GM19043 (cell line): ENCODE data around the gene CLEC20A.

Experiments used
- ATAC-seq: cut with Tn5 transposase; IDR thresholded peaks from one replicate; pipeline ENCODE4 v1.9.1; 2021; ENCODE audit warnings: low read depth; ENCODE audit not compliant: unreplicated experiment

The CLEC20A gene

DNA sequence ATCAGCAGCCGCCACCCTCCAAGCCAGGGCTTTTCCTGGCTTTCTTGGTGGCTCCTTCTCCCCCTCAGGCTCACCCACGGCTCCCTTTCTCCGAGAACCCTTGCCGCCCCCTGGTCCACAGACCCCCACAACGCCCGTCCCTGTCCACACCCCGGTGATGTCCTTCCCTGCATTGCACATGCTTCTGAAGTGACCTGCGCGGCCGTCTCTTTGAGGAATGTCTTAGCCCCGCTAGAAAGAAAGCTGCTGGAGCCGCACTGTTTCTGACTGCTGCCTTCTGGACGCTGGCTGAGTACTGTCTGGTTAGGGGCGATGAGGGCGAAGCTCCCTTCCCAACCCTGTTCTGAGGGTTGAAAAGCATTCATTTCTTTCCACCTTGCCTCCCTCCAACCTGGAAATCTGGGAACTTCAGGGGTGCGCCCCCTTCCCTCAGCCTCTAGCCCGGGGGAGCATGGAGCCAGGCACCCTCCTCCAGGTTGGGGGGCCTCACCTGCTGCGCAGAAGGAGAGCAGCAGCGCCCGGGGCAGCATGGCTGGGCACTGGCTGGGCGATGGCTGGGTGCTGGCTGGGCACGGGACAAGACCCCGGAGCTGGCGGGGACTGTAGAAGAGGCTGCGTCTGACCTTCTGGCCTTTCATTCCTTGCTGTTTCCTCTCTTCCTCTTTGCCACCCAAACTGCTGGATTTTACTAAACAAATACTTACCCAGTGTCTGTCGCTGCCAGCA is at the start of gene CLEC20A:
Gene CLEC20A, minus strand, starts transcription at position 555 of the 726 bp plus-strand sequence. Its CDS starts 25 bp downstream, at position 530.
- no peak for ATAC-seq

- ATAC-seq, result no peak
Observed at GRCh38 chr1:178544531-178544930, 47.8 kb upstream of the CLEC20A start.

DNA sequence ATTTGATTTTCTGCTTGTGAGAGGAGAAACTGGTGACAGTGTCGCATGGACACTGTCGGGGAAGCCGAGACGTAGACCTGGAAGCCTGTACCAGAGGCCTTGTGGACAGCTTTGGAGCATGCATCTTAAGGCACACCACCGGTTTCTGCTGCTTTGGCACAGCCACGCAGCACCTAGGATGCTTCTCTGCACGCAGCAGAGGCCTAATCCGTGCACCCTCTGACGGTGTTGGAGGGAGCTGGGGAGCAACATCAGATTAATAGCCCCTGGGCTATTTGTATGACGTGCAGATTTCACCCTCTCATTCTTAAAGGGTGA is 46.5 kb upstream of the CLEC20A start:
- peak; percentile 30 for ATAC-seq

DNA sequence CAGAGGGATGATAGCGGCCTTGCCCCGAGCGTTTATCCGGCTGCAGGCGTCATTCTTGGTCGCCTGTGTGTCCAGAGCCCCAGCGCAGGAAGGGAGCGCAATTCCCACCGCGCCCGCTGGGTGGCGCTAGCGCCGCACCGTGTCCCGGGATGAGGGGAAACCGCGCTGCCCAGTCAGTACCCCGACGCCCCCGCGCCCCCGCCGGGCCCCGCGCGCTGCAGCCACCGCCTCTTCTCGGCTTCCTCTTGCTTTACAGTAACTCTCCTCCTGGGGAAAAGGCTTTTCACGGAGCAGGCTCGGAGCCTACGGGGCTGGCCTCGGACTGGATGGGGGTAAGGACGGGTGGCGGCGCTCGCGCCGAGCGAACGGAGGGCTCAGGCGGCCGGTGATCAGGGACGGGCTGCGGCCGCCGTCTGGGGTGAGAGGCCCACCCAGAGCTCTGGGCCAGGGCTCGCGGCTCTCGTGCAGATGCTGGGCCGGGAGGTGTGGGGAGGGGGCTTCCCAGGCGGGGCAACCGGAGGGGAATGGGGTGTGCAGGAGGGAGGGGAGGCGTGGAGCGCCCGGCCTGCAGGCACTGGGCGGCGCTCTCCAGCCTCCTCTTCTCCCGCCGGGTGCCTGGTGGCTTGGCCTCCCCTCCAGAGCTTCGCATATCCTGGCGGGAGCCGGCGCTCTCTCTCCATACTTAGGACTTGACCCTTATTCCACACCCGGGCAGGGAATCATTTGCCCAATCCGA is 46.0 kb upstream of the CLEC20A start:
- peak; percentile 65 for ATAC-seq

DNA sequence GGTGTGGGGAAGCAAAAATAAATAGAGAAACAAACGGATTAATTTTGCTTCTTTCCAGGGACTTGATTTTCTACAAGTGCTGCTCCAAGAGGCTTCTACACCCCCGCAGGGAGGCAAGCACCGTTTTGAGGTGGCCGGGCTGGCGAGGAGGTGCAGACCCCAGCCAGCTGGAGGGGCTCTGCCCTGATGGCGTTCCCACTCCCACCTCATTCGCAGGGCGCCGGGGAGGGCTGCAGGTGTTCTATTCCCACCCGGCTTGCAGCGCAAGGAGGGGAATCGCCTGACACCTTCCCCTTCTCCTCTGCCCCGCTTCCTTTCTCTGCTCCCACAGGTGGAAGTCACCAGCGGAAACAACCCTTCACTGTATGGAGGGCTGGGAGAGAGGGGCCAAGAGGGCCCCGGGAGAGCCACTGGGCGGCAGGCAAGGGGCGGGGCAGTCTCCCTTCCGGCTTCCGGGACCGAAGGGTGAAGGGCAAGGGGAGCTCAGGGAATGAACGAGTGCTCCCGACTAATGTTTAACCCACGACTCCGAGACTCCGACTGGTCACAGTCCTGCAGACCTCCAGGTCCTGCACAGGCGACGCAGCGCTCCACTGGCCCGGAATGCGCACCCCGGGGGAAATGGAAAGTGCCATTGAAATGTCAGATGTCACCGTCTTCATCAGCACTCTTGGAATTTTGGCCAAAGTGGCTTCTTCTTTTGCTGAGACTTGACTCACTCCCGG is 45.2 kb upstream of the CLEC20A start:
- ATAC-seq, result peak; percentile 33

DNA sequence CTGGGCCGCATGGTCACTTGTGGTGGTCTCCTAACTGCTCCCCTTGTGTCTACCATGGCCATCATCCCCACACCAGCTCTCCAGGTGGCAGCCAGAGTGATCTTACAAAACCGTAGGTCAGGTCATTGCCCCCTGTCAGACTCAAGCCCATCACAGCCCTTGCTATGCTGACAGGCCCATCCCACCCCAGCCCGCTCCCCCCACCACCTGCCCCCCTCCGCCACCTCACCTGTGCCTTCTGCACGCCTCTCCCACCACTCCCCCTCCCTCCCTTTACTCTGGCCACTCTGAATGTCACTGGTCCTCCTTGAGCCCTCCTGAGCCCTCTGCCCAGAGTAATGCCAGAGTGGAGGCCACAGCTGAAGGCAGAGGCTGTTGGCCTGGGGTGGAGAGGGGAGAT is 44.6 kb upstream of the CLEC20A start:
- no peak for ATAC-seq

DNA sequence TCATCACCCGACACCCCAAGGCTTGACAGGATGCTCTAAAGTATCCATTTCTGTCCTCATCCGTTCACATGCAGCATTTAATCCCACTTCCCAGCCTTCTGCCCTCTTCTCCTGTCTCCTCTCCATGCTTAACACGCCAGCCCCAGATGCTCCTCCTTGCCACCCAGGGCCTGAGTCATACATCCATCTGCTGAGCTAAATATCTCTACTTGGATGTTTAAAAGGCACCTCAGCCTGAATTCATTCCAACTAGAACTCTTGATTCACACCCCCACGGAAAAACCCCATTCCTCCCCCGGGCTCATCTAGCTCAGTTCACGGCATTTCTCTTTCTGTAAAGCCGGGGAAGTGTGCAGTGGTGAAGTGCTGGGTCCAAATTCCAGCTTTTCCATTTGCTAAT is 43.9 kb upstream of the CLEC20A start:
- ATAC-seq, result no peak

DNA sequence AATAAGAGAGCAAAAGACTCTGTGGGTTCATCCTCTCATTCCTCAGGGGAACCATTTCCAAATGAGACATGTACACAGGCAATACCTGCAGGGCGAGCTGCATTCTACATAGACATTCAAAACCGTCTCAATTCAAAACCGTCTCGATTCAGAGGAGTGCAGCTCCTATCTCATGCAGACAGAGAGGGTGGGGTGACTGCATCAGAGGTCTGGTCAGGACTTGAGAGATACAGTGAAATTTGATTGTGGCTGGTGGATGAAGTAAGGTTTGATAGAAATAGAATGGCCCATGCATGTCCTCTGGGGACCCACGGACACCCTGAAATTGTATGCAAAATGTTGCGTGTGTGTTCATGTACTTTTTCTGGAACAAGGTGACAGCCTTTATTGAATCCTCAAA is 43.4 kb upstream of the CLEC20A start:
- ATAC-seq, result no peak

GRCh38 chr1:178539291-178539690 is 42.5 kb upstream of the CLEC20A start:
- no peak for ATAC-seq

DNA sequence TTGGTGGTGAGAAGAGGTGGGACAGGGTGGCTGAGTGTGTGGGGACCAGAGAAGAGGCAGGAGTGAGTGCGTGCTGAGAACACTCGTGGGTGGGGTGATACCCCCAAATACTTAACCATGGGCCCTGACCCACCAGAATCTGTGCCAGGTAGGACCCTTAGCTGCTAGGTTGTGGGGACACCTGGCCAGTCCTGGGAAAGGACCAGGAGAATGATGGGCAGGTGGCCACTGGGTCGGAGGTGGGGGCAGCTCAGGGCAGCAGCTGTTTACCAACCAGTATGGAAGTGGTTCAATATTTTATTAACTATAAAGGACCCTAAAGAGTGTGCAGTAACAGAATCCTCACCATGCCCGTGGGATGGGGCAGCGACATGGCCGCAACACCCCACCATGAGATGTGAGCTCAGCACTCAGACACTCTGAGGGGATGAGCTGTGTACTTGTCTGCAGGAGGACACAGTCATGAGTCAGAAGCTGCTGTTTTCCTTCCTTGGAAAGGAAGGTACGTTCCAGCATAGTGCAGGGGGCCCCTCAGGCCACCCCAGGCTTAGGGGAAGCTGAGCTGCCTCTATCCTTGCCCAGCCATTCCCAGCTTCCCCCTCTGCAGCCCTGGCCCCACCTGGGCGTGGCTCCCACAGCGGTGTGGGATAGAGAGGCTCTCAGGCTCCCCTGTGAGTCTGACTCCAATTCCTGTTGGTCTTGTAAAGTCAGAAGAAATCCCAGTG is 41.6 kb upstream of the CLEC20A start:
- no peak for ATAC-seq

- no peak for ATAC-seq
Observed at GRCh38 chr1:178537382-178538090, 40.8 kb upstream of the CLEC20A start.

DNA sequence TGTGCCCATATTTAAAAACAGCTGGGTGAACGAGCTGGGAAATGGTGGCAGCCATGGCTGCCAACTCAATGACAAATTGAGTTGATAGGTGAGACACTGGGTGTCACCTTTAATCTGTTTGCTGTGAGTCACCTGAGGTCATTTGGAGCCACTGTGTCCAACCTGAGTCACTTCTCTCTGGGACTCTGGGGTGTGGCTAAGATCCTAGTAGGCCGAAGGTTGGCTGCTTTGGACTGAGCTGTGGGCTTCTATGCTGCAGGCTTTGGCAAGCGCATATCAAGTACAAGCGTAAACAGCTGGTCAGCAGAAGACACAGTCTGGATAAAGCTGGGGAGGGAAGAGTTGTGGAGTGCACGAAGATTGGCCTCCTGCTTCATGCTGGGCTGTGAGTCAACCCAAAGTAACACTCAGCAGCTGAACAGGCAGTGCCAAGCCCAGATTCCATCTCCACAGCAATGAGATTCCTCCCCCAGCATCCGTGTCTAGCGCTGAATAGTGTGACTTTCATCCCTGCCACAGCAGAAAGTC is 40.1 kb upstream of the CLEC20A start:
- no peak for ATAC-seq

GRCh38 chr1:178536329-178536728 is 39.6 kb upstream of the CLEC20A start:
- ATAC-seq, result no peak

GRCh38 chr1:178534137-178534868 is 37.5 kb upstream of the CLEC20A start:
- no peak for ATAC-seq

- ATAC-seq, result no peak
Observed at GRCh38 chr1:178533121-178533946, 36.6 kb upstream of the CLEC20A start.

- peak; percentile 80 for ATAC-seq
Observed at GRCh38 chr1:178532392-178532791, 35.6 kb upstream of the CLEC20A start.

DNA sequence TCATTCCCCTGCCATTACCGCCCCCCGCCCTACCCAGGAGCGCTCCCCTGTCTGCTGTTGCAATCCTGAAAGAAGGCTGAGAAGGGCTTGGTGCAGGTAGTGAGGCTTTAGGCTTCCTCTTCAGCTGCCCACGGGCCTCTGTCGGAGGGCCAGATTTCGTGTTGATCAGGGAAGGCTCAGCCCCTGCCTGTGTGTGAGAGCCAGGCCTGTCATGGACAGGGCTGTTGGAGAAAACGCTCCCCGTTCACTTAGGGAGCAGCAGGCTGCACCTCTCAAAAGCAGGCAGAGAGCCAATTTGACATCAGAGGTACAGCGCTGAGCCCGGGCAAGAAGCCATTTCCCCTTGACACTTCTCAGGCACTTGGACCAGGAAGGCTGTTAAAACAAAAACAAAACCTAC is 35.1 kb upstream of the CLEC20A start:
- peak; percentile 32 for ATAC-seq

DNA sequence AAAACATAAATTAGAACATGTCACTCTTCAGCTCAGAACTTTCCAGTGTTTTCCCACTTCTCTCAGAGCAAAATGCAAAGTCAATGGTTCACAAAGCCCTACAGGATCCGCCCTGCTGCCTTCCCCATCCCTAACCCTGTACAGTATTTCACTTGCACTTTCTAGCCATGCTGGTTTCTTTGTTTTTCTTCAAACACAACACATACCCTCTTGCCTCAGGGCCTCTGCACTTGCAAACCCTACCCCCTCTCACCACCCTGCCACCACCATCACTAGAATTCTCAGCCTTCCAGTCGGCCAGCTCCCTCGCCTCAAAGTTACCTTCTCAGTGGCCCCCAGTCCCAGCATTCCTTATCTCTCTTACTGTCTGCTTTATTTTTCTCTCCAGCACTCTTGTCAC is 33.7 kb upstream of the CLEC20A start:
- no peak for ATAC-seq

- ATAC-seq, result no peak
Observed at GRCh38 chr1:178530037-178530402, 33.3 kb upstream of the CLEC20A start.
